Activated CD4-positive, alpha-beta T cell treated with anti-CD3 and anti-CD28 coated beads, Interleukin-2, amount 50 U/mL, for 4 hours (primary cell): ENCODE results near the gene REM1.

Experiments used
- DNase-seq, 2 experiments: peaks; one replicate each; pipeline ENCODE4 v3.0.0-alpha.2; 2020

Gene REM1

GRCh38 chr20:31527266-31527665, 52.2 kb downstream of the REM1 start:
- no peak for DNase-seq
